GM21737 (cell line): ENCODE data around the gene EIF4ENIF1.
"Not testable (repeated sequence)": the region's sequence is repeated elsewhere in the genome, so short reads cannot be mapped to it uniquely, and the experiment has no call there.

Experiments
- ATAC-seq: cut with Tn5 transposase; IDR thresholded peaks from one replicate; pipeline ENCODE4 v1.9.1; 2021; ENCODE audit warnings: mild to moderate bottlenecking, moderate library complexity; ENCODE audit not compliant: unreplicated experiment

EIF4ENIF1 gene

DNA sequence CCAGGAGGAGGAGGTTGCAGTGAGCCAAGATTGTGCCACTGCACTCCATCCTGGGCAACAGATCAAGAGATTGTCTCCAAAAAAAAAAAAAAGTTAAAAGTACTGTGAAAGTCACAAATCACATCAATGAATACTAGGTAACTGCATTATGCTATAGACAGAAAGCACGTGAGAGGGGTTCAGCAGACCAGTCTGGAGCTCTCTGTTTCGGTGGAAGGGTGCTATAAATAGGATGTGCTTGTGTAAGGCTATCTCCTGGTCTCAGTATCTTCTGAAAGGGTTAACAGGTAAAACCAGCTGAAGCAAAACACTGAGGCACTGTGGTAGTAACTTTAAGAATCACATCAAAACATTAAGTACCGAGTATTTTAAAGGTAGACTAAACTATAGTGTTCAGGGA, 43.4 kb downstream of the EIF4ENIF1 start:
- ATAC-seq, result no peak

DNA sequence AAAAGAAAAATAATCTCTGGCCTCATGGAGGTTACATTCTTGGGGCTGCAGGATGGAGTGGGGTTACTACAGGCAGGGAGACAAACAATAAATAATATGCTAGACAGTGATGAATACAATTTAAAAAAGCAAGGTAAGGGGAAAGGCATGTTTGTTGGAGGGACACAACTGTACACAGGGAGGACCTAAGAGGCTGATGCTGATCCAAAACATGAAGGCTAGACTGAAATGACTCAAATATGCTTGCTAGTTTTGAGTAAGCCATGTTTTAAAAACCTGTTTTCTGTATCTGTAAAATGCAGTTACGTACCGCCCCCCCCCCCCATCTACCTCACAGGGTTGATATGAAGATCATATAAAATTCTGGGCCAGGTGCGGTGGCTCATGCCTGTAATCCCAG, 44.0 kb downstream of the EIF4ENIF1 start:
- no peak for ATAC-seq

DNA sequence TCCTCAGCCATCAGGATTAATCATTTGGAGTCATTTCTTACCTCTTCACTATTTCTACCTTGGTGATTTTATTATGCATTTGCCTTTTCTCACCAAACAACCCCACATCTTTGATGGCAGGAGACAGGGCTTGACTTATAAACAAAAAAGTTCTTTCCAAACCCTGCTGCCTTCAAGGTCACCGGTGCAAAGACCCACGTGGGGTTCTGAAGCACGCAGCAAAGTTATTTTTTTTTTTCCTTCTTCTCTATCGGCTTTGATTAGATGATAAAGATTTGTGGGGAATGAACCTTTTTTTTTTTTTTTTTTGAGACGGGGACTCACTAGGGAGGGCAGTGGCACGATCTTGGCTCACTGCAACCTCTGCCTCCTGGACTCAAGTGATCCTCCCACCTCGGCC, 46.1 kb downstream of the EIF4ENIF1 start:
- no peak for ATAC-seq

DNA sequence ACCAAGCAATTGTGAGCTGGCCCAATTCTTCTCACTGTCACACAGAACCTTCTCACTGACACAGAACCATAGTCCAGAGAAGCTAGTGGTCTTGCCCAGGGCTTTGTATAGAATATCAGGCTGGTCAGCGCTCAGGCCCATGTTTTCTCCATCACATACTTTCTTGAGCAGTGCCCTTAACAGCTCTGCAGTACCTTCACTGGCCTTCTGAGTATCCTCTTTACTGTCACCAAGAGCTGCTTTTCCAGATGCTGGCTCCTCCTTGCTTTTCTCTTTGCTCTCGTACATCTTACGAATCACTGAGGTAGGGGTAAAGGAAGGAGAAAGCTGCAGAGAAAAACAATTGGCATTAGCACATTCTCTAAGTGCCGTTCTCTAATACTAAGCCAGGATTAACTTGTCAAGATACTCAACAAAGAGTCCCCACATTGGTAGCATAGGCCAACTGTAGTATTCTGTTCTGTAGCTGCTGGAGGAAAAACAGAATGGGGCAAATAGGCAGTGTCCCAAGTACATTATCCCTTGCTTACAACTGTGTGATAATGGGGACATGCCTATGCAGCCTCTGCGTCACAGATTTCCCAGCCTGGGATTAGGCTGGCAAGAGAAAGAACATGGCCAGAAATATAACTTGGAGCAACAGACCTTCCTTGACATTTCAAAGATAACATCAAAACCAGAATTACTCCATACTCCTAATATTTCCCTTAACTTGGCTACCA, 46.7 kb downstream of the EIF4ENIF1 start:
- no peak for ATAC-seq

DNA sequence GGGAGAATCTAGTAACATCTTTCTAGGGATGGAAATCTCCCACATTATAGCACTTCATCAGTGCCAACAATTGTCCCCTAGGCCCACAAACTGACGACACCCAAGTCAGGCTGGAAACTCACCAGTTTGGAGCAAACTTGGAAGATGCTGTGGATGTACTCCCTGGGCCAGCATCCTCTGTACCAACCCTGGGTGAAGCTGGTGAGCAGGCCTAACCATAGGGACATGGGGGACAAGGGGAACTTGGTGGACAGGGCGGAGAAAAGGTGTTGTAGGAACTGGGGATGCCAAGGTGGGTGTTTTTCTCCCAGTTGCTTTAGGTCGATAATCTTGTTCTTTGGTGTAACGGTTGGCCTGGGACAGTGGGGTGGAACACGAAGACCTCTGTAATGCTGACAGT, 48.0 kb downstream of the EIF4ENIF1 start:
- ATAC-seq, result no peak

DNA sequence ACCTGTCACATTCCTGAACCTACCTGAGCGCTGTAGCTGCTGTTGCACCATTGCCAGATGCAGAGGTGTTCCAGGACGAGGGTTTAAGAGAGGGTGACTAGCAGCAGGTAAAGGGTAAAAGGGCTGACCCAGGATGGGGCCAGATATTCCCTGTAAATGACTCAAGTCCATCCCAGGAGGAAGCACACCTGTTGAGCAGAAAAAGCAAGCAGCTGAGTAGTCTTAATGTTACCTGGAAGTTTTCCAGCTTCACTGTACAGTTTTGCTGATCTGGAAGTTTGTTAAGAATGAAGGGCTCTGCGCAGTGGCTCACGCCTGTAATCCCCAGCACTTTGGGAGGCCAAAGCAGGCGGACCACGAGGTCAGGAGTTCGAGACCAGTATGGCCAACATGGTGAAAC, 49.0 kb downstream of the EIF4ENIF1 start:
- ATAC-seq, result no peak

DNA sequence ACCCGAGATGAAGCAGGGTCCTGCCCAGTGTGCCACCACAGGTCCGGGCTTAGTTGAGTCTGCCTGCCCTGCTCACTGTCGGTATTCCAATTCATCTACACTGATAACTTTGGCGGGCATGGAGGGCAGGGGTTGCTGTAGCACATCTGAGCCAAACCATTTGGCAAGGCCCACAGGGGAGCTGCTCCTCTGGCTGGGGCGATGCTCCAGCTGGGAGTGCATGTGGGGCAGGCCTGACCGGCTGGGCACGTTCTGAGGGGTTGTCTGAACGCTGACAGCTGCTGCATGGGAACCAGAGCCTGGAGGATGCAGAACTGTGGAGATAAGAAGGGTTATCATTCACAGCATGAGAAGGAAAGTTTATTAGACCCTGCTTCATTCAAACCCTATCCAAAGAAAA, 49.8 kb downstream of the EIF4ENIF1 start:
- no peak for ATAC-seq

DNA sequence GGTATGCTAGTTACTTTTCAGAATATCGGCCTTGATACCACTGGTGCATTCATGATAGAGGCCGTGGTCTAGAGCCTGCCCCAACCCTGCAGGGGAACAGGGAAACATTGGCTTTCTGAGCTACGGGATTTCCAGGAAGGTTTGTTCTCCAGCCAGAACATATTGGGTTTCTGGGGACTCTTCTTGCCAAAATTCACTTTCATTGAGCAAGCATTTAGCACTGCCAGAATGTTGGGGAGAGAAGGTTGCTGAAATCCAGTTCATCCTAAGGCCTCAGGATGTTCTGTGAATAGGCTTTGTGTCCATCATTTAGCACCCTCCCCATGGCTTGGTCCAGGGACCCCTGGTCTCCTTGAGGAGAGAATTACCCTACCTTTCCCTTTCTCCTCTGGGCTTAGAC, 53.5 kb downstream of the EIF4ENIF1 start:
- no peak for ATAC-seq

DNA sequence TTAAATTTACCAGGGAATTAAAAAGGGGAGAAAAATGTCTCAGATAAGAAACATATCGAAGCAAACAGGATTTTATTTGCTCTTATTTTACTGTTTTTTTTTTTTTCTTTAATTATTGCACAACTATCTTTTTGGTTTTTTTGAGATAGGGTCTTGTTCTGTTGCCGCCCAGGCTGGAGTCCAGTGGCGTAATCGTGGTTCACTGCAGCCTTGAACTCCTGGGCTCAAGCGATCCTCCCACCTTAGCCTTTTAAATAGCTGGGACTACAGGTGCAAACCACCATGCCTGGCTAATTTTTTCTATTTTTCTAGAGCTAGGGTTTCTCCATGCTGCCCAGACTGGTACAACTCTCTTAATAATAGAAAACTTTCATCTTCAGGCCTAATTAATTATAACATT, 57.7 kb downstream of the EIF4ENIF1 start:
- no peak for ATAC-seq

DNA sequence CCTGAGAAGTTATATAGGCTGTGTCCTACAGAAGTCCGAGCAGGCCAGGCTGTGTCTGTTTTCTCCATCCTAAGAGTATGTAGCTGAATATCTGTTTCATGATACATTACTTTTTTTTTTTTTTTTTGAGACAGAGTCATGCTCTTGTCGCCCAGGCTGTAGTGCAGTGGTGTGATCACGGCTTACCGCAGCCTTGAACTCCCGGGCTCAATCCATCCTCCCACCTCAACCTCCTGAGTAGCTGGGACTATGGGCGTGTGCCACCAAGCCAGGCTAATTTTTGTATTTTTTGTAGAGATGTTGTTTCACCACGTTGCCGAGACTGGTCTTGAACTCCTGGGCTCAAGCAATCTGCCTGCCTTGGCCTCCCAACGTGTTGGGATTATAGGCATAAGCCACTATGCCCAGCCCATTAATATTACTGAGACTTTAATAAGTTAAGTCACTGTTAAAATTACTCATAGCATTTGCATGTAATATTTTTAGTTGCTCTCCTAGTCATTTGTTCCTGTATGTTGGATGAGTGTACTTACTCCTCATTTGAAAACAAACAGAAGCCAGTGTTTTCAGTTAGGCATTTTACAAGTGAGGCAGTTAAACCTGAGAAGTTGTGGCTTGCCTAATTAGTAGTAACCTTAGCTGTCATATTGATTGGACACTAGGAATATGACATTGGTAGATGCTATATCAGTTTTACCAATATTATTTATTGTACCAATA, 64.2 kb downstream of the EIF4ENIF1 start:
- no peak for ATAC-seq

DNA sequence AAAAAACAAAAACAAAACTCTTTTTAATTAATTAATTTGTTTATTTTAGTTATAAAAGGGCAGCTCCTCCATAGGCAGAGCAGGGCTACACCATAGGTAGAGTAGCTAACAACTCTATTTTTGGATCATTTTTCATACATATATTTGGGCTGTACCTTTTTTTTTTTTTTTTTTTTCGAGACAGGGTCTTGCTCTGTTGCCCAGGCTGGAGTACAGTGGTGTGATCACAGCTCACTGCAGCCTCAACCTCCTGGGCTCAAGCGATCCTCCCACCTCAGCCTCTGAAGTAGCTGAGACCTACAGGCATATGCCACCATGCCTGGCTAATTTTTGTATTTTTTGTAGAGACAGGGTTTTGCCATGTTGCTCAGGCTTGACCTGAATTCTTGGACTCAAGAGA, 87.3 kb downstream of the EIF4ENIF1 start:
- not testable (repeated sequence) for ATAC-seq

DNA sequence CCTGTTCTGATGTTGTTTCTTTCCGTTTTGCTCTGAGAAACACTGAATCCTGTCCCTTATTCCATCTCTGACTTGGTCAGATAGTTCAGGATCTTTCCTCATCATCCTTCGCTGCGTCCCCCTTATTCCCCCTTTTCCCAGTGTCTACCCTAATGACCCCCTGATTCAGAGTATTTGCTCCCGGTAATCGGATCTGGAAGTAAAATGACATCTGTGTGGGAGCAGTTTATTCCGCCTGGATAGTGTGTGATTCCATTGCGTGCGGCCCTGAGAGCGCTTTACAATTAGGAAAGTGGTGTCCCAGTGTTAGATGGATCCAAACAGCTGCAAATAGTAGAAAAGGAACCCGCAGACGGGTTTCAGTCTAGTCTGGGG, 89.6 kb downstream of the EIF4ENIF1 start:
- ATAC-seq, result no peak

DNA sequence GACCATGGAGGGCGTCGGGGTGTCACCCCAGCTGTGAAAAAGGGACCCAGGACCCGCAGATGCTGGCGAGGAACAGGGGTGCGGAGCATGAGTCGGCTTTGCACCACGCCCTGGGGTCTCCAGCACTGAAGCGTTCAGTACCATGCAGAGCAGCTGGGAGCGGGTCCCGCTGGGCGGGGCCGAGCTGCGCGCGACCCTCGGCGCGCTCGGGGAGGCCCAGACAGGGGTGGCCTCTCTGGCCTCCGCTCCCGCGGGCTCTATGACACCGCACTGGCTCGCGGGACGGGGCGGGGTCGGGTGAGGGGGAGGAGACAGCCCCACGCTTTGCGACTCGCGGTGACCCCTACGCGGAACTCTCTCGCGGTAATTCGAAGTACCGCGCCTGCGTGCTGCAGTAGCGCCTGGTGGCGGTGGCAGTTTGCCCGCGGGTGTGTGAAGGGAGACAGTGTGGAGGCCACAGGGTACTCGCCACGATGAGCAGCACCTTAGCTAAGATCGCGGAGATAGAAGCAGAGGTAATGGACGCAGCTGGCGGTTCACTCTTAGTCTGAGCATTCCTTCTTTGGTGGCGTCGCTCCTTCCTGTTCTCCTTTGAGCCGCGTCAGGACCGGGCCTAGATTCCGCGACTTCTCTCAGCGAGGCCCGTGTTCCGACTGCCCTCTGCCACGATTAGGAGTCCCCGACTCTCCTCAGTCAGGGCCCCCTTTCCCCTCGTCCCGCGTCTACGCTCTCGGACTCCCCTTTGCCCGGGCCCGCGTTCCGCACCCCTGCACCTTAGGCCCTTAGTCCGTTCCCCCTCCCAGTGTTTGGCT, 90.2 kb downstream of the EIF4ENIF1 start, which contains the start of gene DRG1:
TSS of gene DRG1 (plus strand) at position 394 of the 812 bp plus-strand sequence. CDS start at position 474, 80 bp downstream.
- ATAC-seq, result peak; percentile 97

DNA sequence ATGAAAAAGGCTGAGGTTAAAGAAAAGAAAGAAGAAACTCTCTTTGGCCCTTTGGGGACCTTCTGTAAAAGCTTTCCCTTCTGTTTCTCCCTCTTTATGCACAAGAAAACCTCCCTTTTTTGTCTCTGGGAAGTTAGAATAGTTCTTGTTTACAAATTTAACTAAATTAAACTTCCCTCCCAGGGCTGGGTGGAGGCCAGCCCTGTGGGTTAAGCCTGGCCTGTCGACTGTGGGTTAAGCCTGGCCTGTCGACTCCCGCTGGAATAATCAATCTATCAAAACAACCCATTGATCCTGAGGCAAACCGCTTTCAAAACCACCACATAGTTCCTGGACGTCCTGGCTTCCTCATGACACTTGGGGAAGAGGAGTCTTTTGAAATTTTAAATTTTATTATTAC, 91.4 kb downstream of the EIF4ENIF1 start:
- ATAC-seq, result no peak

DNA sequence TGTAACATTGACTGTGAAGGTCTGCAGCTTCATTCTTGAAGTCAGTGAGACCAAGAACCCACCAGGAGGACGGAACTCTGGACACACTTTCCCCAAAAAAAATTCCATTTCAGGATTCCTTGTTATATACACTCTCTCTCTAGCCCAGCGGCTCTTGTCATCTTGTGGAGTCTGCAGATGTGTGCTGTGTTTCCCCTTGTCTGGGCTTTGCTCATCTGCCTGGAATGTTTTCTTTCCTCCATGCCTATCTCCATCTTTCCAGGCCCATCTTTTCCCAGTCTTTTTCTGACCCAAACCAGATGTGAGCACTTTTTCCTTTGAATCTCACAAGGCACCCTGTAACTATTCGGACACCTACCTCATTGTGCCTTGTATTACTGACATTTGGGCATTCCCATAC, 95.3 kb downstream of the EIF4ENIF1 start:
- ATAC-seq, result no peak

DNA sequence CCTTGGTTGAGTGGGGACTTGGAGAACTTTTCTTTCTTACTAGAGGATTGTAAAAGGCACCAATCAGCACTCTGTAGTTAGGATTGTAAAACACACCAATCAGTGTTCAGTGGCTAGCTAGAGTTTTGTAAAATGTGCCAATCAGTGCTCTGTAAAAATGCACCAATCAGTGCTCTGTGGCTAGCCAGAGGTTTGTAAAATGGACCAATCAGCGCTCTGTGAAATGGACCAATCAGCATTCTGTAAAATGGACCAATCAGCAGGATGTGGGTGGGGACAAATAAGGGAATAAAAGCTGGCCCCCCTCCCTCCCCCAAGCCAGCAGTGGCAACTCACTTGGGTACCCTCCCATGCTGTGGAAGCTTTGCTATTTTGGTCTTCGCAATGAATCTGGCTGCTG, 95.7 kb downstream of the EIF4ENIF1 start:
- ATAC-seq, result no peak
